DLD1 (cell line): ENCODE data around the gene DNAH11.
"Not testable (repeated sequence)": the region's sequence is repeated elsewhere in the genome, so short reads cannot be mapped to it uniquely, and the experiment has no call there.

Experiments used
- in situ Hi-C: cut with HindIII; loops from 2 replicates; pipeline ENCODE4 v1.10.0; 2017; ENCODE audit warnings: low sequenced_read_pairs

DNAH11 gene

GRCh38 chr7:21912931-21913780 lies 370.3 kb downstream of the DNAH11 start:
- in situ Hi-C loops, result no loop called here

- in situ Hi-C loops, result no loop called here
Observed at GRCh38 chr7:21914671-21915070, 371.8 kb downstream of the DNAH11 start.

- in situ Hi-C loops, result no loop called here
Observed at GRCh38 chr7:21915140-21915539, 372.3 kb downstream of the DNAH11 start.

- in situ Hi-C loops, result no loop called here
Observed at GRCh38 chr7:21916176-21916575, 373.3 kb downstream of the DNAH11 start.

- in situ Hi-C loops, result no loop called here
Observed at GRCh38 chr7:21916629-21917028, 373.8 kb downstream of the DNAH11 start.

GRCh38 chr7:21918216-21918615 lies 375.4 kb downstream of the DNAH11 start:
- in situ Hi-C loops, result no loop called here

GRCh38 chr7:21920936-21921335 lies 378.1 kb downstream of the DNAH11 start:
- in situ Hi-C loops, result no loop called here

- in situ Hi-C loops, result no loop called here
Observed at GRCh38 chr7:21922605-21923004, 379.8 kb downstream of the DNAH11 start.

GRCh38 chr7:21923658-21924057 lies 380.8 kb downstream of the DNAH11 start:
- in situ Hi-C loops, result no loop called here

GRCh38 chr7:21926448-21926847 lies 383.6 kb downstream of the DNAH11 start:
- in situ Hi-C loops, result no loop called here

- in situ Hi-C loops, result no loop called here
Observed at GRCh38 chr7:21927693-21928092, 384.9 kb downstream of the DNAH11 start.

GRCh38 chr7:21933293-21933692 lies 390.5 kb downstream of the DNAH11 start:
- in situ Hi-C loops, result not testable (repeated sequence)

GRCh38 chr7:21934808-21935207 lies 392.0 kb downstream of the DNAH11 start:
- in situ Hi-C loops, result no loop called here

- in situ Hi-C loops, result no loop called here
Observed at GRCh38 chr7:21938463-21938862, 395.6 kb downstream of the DNAH11 start.

- in situ Hi-C loops, result no loop called here
Observed at GRCh38 chr7:21939136-21939857, 396.5 kb downstream of the DNAH11 start.

GRCh38 chr7:21939858-21940372 lies 397.1 kb downstream of the DNAH11 start:
- in situ Hi-C loops, result no loop called here

GRCh38 chr7:21941611-21942141 lies 398.8 kb downstream of the DNAH11 start:
- in situ Hi-C loops, result no loop called here

GRCh38 chr7:21942955-21943354 lies 400.1 kb downstream of the DNAH11 start:
- in situ Hi-C loops, result no loop called here

- in situ Hi-C loops, result no loop called here
Observed at GRCh38 chr7:21943436-21943835, 400.6 kb downstream of the DNAH11 start.

GRCh38 chr7:21944616-21945453 lies 402.0 kb downstream of the DNAH11 start:
- in situ Hi-C loops, result no loop called here
